KMS-11 (cell line): ENCODE measurements around the gene HTR4.

Experiments used
- H2AFZ ChIP-seq: fragments of 200-600 bp; sonication (generic); 2 replicates; pipeline ENCODE4 v1.6.1; 2016; ENCODE audit warnings: antibody characterized with exemption, mixed run types, low read depth
- H3K27ac ChIP-seq: fragments of 200-600 bp; sonication (generic); 2 replicates; pipeline ENCODE4 v1.6.1; 2016; ENCODE audit warnings: mild to moderate bottlenecking, mixed run types
- H3K27me3 ChIP-seq: fragments of 200-600 bp; sonication (generic); 2 replicates; pipeline ENCODE4 v1.6.1; 2017; ENCODE audit warnings: mild to moderate bottlenecking, low read depth, mixed run types, moderate library complexity; ENCODE audit not compliant: insufficient read depth
- H3K36me3 ChIP-seq: fragments of 200-600 bp; sonication (generic); 2 replicates; pipeline ENCODE4 v1.6.1; 2017; ENCODE audit warnings: mild to moderate bottlenecking, mixed run types; ENCODE audit not compliant: insufficient read depth
- H3K4me1 ChIP-seq: fragments of 200-600 bp; sonication (generic); 2 replicates; pipeline ENCODE4 v1.6.1; 2016; ENCODE audit warnings: mild to moderate bottlenecking, low read depth, mixed run types; ENCODE audit not compliant: poor library complexity, severe bottlenecking
- H3K4me2 ChIP-seq: fragments of 200-600 bp; sonication (generic); 2 replicates; pipeline ENCODE4 v1.7.0; 2016; ENCODE audit warnings: mild to moderate bottlenecking, mixed run types
- H3K4me3 ChIP-seq: fragments of 200-600 bp; sonication (generic); IDR thresholded peaks from 2 replicates; pipeline ENCODE4 v1.6.1; 2017; ENCODE audit warnings: low read depth, low read length, mixed read lengths; ENCODE audit not compliant: insufficient read depth
- H3K79me2 ChIP-seq: fragments of 200-600 bp; sonication (generic); 2 replicates; pipeline ENCODE4 v1.6.1; 2016; ENCODE audit warnings: low read depth, mixed run types; ENCODE audit not compliant: insufficient read depth
- H3K9ac ChIP-seq: fragments of 200-600 bp; sonication (generic); 2 replicates; pipeline ENCODE4 v1.6.1; 2016; ENCODE audit warnings: mild to moderate bottlenecking, mixed run types
- H4K20me1 ChIP-seq: fragments of 200-600 bp; sonication (generic); 2 replicates; pipeline ENCODE4 v1.6.1; 2016; ENCODE audit warnings: mild to moderate bottlenecking, mixed run types; ENCODE audit not compliant: insufficient read depth
- CTCF ChIP-seq: fragments of 200-600 bp; sonication (generic); conservative IDR thresholded peaks from 2 replicates; pipeline ENCODE4 v1.6.1; 2017; ENCODE audit warnings: low read depth, mild to moderate bottlenecking, antibody characterized with exemption, low read length, moderate library complexity, mixed read lengths

HTR4 gene

GRCh38 chr5:148697180-148697808, 43.0 kb upstream of the HTR4 start:
- Histone ChIP-seq H3K4me2 (no peak overlapping the region), H3K9ac (no peak overlapping the region), H3K27ac (no peak overlapping the region), H4K20me1 (no peaks in the 10 kb centered on the region), H3K27me3 (no peaks in the 10 kb centered on the region), H3K4me1 (no peaks in the 10 kb centered on the region), H3K36me3 (no peaks in the 10 kb centered on the region), H3K79me2 (no peaks in the 10 kb centered on the region), H3K4me3 (no peak overlapping the region), H2AFZ (no peak overlapping the region)
- no peak for TF ChIP-seq CTCF

- H3K4me2 ChIP-seq: no peak overlapping the region
- H2AFZ ChIP-seq: no peak overlapping the region
- no peak for TF ChIP-seq CTCF
- H3K27ac ChIP-seq: no peak overlapping the region
- no peak overlapping the region for H3K9ac ChIP-seq
- no peak overlapping the region for H3K4me3 ChIP-seq
- no peaks in the 10 kb centered on the region for H3K27me3 ChIP-seq
- no peaks in the 10 kb centered on the region for H3K79me2 ChIP-seq
- H3K4me1 ChIP-seq: no peaks in the 10 kb centered on the region
- no peaks in the 10 kb centered on the region for H3K36me3 ChIP-seq
- no peaks in the 10 kb centered on the region for H4K20me1 ChIP-seq
Observed at GRCh38 chr5:148696187-148697036, 42.1 kb upstream of the HTR4 start.

GRCh38 chr5:148690945-148691344, 36.6 kb upstream of the HTR4 start:
- Histone ChIP-seq H3K27ac (no peak overlapping the region), H3K4me3 (no peak overlapping the region), H3K4me2 (no peak overlapping the region), H4K20me1 (no peaks in the 10 kb centered on the region), H3K79me2 (no peaks in the 10 kb centered on the region), H2AFZ (no peak overlapping the region), H3K27me3 (no peaks in the 10 kb centered on the region), H3K4me1 (no peaks in the 10 kb centered on the region), H3K36me3 (no peaks in the 10 kb centered on the region), H3K9ac (no peak overlapping the region)
- TF ChIP-seq CTCF: no peak

GRCh38 chr5:148688787-148689186, 34.5 kb upstream of the HTR4 start:
- no peaks in the 10 kb centered on the region for H3K79me2 ChIP-seq
- no peaks in the 10 kb centered on the region for H4K20me1 ChIP-seq
- H3K9ac ChIP-seq: no peak overlapping the region
- H3K27ac ChIP-seq: no peak overlapping the region
- H3K4me2 ChIP-seq: no peak overlapping the region
- H3K27me3 ChIP-seq: no peaks in the 10 kb centered on the region
- no peaks in the 10 kb centered on the region for H3K36me3 ChIP-seq
- no peak for TF ChIP-seq CTCF
- H2AFZ ChIP-seq: no peak overlapping the region
- no peak overlapping the region for H3K4me3 ChIP-seq
- no peaks in the 10 kb centered on the region for H3K4me1 ChIP-seq
